HepG2 (cell line): Measurements from ENCODE around the gene MBOAT7. TPM values are rescaled to one million over a fixed set of nuclear protein-coding genes. Genes with fewer than 3 reads are reported as not detected.

Experiments
- CREB1 ChIP-seq, 2 experiments: fragments of 450-650 bp in 1 of 2; IDR thresholded peaks; 2 replicates each; pipeline ENCODE4 v1.6.1; 2016 to 2017; ENCODE audit warnings: control low read depth in 1 of 2, mild to moderate bottlenecking in 1 of 2, missing compliant biosample characterization in 1 of 2, missing genetic modification characterization in 1 of 2
- CTCF ChIP-seq: sonication (generic); formaldehyde crosslinking; IDR thresholded peaks from 2 replicates; pipeline ENCODE4 v1.5.0; 2020; ENCODE audit warnings: mild to moderate bottlenecking, missing genetic modification reagents, moderate library complexity
- KDM2A ChIP-seq: sonication (generic); formaldehyde crosslinking; IDR thresholded peaks from 2 replicates; pipeline ENCODE4 v1.4.0; 2020; ENCODE audit warnings: low read depth, missing genetic modification reagents, borderline replicate concordance
- NFE2 ChIP-seq: sonication (generic); formaldehyde crosslinking; IDR thresholded peaks from 2 replicates; pipeline ENCODE4 v1.4.0; 2020; ENCODE audit warnings: missing genetic modification reagents
- PTBP1 ChIP-seq: fragments of 200-400 bp; formaldehyde crosslinking; IDR thresholded peaks from 2 replicates; pipeline ENCODE4 v1.6.1; 2018; ENCODE audit warnings: low read length, low read depth; ENCODE audit not compliant: poor library complexity, severe bottlenecking
- SOX6 ChIP-seq, 2 experiments: fragments of 450-650 bp in 1 of 2; sonication (generic) in 1 of 2; formaldehyde crosslinking in 1 of 2; IDR thresholded peaks; 2 replicates each; pipeline versions ENCODE4 v1.4.0 to v1.6.1; 2017 to 2020; ENCODE audit warnings: antibody characterized with exemption in 1 of 2, mild to moderate bottlenecking in 1 of 2, missing genetic modification reagents in 1 of 2
- SP2 ChIP-seq: sonication (generic); formaldehyde crosslinking; IDR thresholded peaks from 2 replicates; pipeline ENCODE4 v1.5.1; 2020; ENCODE audit warnings: mild to moderate bottlenecking, missing genetic modification reagents
- ZMYM3 ChIP-seq: sonication (generic); formaldehyde crosslinking; IDR thresholded peaks from 2 replicates; pipeline ENCODE4 v1.5.1; 2020; ENCODE audit warnings: mild to moderate bottlenecking, missing genetic modification reagents
- ZNF232 ChIP-seq: sonication (generic); formaldehyde crosslinking; IDR thresholded peaks from 2 replicates; pipeline ENCODE4 v1.4.0; 2020; ENCODE audit warnings: missing genetic modification reagents, borderline replicate concordance
- ZNF263 ChIP-seq: sonication (generic); formaldehyde crosslinking; IDR thresholded peaks from 2 replicates; pipeline ENCODE4 v1.4.0; 2020; ENCODE audit warnings: missing genetic modification reagents
- ZNF510 ChIP-seq: sonication (generic); formaldehyde crosslinking; IDR thresholded peaks from 2 replicates; pipeline ENCODE4 v1.4.0; 2020; ENCODE audit warnings: low read depth, mild to moderate bottlenecking, missing genetic modification reagents
- ZNF674 ChIP-seq: sonication (generic); formaldehyde crosslinking; IDR thresholded peaks from 2 replicates; pipeline ENCODE4 v1.5.0; 2020; ENCODE audit warnings: low read depth, mild to moderate bottlenecking, missing genetic modification reagents
- ZNF768 ChIP-seq: sonication (generic); formaldehyde crosslinking; IDR thresholded peaks from 2 replicates; pipeline ENCODE4 v1.4.0; 2020; ENCODE audit warnings: missing genetic modification reagents
- ZSCAN31 ChIP-seq: sonication (generic); formaldehyde crosslinking; IDR thresholded peaks from 2 replicates; pipeline ENCODE4 v1.5.0; 2020; ENCODE audit warnings: low read depth, mild to moderate bottlenecking, missing genetic modification reagents
- polyA plus RNA-seq, 8 experiments: library from polyadenylated mRNA; depleted of rRNA in 3 of 8; stranded (reverse) in 7 of 8; unstranded in 1 of 8; fragments of >200 nt; fragmentation: Illumina TruSeq in 4 of 8; extraction: Trizol in 4 of 8; gene quantifications; 2 replicates each; pipeline versions ENCODE4 v1.2.1 to v1.2.3, GENCODE V29; 2011 to 2016; ENCODE audit warnings: low read depth in 4 of 8, missing spikeins in 1 of 8, mixed read lengths in 1 of 8; ENCODE audit not compliant: insufficient read depth in 1 of 8
- total RNA-seq, 5 experiments: library from RNA; depleted of rRNA; stranded (reverse); fragments of >200 nt; fragmentation: Illumina TruSeq; extraction: Trizol; gene quantifications; 2 replicates each; pipeline ENCODE4 v1.2.3, GENCODE V29; 2016; ENCODE audit warnings: low read depth in 1 of 5
- TF ChIP-seq, protein P1 (sequence below): sonication (generic); formaldehyde crosslinking; IDR thresholded peaks from 2 replicates; pipeline ENCODE4 v1.4.0; 2020; ENCODE audit warnings: missing genetic modification reagents
- TF ChIP-seq, protein P2 (sequence below): sonication (generic); formaldehyde crosslinking; IDR thresholded peaks from 2 replicates; pipeline ENCODE4 v1.4.0; 2020; ENCODE audit warnings: low read depth, mild to moderate bottlenecking, missing genetic modification reagents
- TF ChIP-seq, protein P3 (sequence below): sonication (generic); formaldehyde crosslinking; IDR thresholded peaks from 2 replicates; pipeline ENCODE4 v1.4.0; 2020; ENCODE audit warnings: missing genetic modification reagents, low read depth, mild to moderate bottlenecking, borderline replicate concordance
- TF ChIP-seq, protein P4 (sequence below): sonication (generic); formaldehyde crosslinking; IDR thresholded peaks from 2 replicates; pipeline ENCODE4 v1.4.0; 2020; ENCODE audit warnings: missing genetic modification reagents

Gene MBOAT7
- total and polyA plus RNA-seq, 2 of the 13 experiments (the other 11 are each of a cell fraction or from before 2014, with no cell fraction given), result 22.2 to 25.5 TPM

GRCh38 chr19:54231077-54231931 is 41.9 kb upstream of the MBOAT7 start (continued):
- TF ChIP-seq, protein P1, sequence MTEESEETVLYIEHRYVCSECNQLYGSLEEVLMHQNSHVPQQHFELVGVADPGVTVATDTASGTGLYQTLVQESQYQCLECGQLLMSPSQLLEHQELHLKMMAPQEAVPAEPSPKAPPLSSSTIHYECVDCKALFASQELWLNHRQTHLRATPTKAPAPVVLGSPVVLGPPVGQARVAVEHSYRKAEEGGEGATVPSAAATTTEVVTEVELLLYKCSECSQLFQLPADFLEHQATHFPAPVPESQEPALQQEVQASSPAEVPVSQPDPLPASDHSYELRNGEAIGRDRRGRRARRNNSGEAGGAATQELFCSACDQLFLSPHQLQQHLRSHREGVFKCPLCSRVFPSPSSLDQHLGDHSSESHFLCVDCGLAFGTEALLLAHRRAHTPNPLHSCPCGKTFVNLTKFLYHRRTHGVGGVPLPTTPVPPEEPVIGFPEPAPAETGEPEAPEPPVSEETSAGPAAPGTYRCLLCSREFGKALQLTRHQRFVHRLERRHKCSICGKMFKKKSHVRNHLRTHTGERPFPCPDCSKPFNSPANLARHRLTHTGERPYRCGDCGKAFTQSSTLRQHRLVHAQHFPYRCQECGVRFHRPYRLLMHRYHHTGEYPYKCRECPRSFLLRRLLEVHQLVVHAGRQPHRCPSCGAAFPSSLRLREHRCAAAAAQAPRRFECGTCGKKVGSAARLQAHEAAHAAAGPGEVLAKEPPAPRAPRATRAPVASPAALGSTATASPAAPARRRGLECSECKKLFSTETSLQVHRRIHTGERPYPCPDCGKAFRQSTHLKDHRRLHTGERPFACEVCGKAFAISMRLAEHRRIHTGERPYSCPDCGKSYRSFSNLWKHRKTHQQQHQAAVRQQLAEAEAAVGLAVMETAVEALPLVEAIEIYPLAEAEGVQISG (CRISPR knock-in tag), result peak; percentile 90
- TF ChIP-seq ZSCAN31 (no peak), ZNF232 (CRISPR knock-in tag) (no peak; the same call in 1 of the 2 replicates), CREB1 (IDR thresholded peaks at IDR 0.05) (no peak), CREB1 (CRISPR knock-in tag; IDR thresholded peaks at IDR 0.05) (0 out of 2 replicates have a peak, but pooled peaks have one; percentile 18), SOX6 (IDR thresholded peaks at IDR 0.05) (no peak), SOX6 (CRISPR knock-in tag; IDR thresholded peaks at IDR 0.05) (peak; percentile 53), ZNF674 (no peak), KDM2A (CRISPR knock-in tag) (peak; percentile 74; the same call in 1 of the 2 replicates), ZNF768 (CRISPR knock-in tag) (peak; percentile 91), ZNF263 (CRISPR knock-in tag) (no peak), NFE2 (CRISPR knock-in tag) (0 out of 2 replicates have a peak, but pooled peaks have one; percentile 5), CTCF (CRISPR knock-in tag) (peak; percentile 99), ZMYM3 (CRISPR knock-in tag) (peak; percentile 64; the same call in 1 of the 2 replicates), PTBP1 (peak; percentile 71), SP2 (no peak), ZNF510 (CRISPR knock-in tag) (no peak)
- TF ChIP-seq, protein P2, sequence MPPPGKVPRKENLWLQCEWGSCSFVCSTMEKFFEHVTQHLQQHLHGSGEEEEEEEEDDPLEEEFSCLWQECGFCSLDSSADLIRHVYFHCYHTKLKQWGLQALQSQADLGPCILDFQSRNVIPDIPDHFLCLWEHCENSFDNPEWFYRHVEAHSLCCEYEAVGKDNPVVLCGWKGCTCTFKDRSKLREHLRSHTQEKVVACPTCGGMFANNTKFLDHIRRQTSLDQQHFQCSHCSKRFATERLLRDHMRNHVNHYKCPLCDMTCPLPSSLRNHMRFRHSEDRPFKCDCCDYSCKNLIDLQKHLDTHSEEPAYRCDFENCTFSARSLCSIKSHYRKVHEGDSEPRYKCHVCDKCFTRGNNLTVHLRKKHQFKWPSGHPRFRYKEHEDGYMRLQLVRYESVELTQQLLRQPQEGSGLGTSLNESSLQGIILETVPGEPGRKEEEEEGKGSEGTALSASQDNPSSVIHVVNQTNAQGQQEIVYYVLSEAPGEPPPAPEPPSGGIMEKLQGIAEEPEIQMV (CRISPR knock-in tag), result peak; percentile 61; the same call in 1 of the 2 replicates
- TF ChIP-seq, protein P3, sequence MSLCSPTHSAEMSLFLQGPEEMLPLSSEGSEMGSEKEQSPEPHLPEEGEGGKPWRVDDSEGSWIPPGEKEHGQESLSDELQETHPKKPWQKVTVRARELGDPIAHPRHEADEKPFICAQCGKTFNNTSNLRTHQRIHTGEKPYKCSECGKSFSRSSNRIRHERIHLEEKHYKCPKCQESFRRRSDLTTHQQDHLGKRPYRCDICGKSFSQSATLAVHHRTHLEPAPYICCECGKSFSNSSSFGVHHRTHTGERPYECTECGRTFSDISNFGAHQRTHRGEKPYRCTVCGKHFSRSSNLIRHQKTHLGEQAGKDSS (CRISPR knock-in tag), result 0 out of 2 replicates have a peak, but pooled peaks have one; percentile 79
- TF ChIP-seq, protein P4, sequence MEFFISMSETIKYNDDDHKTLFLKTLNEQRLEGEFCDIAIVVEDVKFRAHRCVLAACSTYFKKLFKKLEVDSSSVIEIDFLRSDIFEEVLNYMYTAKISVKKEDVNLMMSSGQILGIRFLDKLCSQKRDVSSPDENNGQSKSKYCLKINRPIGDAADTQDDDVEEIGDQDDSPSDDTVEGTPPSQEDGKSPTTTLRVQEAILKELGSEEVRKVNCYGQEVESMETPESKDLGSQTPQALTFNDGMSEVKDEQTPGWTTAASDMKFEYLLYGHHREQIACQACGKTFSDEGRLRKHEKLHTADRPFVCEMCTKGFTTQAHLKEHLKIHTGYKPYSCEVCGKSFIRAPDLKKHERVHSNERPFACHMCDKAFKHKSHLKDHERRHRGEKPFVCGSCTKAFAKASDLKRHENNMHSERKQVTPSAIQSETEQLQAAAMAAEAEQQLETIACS (CRISPR knock-in tag), result no peak
